GM11168 (cell line): ENCODE measurements around the gene C11orf54.
"Not testable (repeated sequence)": the region's sequence is repeated elsewhere in the genome, so short reads cannot be mapped to it uniquely, and the experiment has no call there.

Experiments
- in situ Hi-C: fragments of 300-500 bp; cut with MboI; formaldehyde crosslinking; loops from one replicate; pipeline ENCODE4 v1.12.0; 2022; ENCODE audit warnings: low sequenced_read_pairs; ENCODE audit not compliant: unreplicated experiment

The C11orf54 gene

DNA sequence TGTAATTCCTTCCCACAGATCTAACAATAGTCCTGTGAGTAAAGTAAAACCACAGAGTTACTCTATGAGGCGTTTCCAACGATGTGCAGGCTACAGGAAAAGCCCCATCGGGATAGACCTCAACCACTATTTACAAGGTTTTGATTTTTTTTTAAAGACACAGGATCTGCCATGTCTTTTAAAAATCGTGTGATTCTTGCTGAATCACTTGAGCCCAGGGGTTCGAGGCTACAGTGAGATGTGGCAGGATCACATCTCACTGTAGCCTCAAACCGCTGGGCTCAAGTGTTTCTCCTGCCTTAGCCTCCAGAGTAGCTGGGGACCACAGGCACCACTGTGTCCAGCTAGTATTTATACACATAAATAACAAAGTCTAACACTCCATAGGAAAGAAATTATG lies 8.0 kb upstream of the C11orf54 start:
- in situ Hi-C loops, result no loop called here

DNA sequence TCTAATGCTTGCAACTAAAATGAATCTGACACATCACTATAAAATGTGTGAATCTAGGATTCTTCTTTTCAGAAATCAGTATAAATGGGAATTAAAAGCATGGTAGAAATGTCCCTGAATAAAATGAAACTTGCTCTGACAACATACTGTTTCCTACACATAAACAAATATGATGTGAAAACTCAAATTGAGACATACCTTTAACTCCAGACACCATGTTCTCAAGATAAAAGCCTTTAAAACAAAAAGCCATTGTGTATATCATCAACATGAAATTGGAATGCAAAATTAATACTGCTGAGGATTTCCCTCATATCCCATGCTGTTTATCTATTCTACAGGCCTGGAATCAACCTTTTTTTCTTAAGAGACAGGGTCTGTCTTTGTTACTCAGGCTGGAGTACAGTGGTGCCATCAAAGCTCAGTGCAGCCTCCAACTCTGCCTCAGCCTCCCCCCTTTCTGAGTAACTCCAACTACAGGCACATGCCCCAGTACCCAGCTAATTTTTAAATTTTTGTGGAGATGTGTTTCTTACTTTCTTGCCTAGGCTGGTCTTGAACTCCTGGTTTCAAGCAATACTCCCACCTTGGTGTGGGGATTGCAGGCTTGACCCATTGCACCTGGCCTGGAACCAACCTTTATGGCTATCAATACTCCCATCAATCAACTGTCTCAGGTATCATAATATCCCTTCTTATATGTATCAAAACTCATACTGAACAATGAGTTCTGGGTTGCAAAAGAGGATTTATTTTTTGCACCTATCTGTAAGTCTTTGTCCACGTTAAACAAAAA lies 6.8 kb upstream of the C11orf54 start:
- in situ Hi-C loops, result no loop called here

DNA sequence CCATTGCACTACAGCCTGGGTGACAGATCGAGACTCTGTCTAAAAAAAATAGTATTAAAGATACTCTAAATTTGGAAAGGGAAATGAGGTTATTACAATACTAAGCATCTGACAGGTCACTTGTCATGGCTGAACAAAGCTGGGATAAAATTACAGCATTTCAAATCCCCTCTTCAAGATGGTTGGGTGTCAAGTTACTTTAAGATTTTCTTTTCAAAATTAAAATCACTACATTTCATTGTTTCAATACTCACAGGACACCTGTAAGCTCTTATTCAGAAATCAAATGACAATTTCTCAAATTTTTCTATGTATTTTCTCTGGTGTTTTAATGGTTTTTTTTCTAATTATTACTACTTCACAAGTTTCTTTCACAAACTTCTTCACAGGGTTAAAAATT lies 5.8 kb upstream of the C11orf54 start:
- in situ Hi-C loops, result no loop called here

DNA sequence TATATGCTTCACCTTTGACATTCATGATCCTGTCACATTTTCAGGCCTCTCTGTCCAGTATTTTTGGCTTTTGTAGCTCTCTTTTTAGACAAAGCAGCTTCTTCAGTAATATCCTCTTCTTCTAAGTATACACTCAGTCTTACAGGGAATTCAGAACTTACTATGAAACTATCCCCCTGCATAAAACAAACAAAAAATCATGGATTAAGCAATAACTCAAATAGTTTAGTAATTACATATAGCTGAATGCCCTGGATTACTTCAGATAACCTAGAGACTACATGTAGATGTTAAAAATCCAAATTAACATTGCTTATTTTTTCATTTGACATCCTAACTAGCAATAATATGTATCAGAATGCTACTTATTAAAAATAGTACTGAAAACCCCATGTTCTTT lies 5.3 kb upstream of the C11orf54 start:
- in situ Hi-C loops, result no loop called here

DNA sequence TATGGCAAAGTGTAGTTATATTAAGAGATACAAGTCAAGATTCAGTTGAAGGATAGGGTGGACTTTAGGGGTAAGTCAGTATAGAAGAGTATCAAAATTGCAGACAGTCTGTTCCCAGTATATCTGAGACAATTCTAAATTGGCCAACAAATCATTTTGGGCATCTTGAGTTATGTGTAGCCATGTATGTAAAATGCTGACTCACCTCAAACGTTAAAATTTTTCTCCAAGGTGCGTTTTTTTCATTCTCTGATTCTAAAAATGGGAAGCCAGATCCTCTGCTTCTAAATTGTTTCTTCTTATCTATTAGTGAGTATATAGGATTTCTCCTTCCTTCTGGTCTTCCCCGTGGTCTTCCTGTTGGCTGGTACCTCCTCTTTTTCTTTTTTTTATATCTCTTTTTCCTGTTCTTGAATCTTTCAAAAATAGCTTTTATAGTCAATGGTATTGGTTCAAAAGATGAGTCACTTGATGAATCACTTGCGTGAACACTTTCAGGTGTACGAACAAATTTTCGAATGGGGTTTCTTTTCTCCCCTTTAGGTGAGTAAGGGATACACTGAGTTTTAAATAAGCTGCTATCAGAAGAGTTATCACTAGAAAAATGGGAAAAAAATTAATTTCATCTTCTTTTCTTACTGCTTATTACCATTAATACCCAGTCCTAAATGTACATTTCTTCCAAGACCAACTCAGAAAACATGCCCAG lies 3.4 kb upstream of the C11orf54 start:
- in situ Hi-C loops, result no loop called here

DNA sequence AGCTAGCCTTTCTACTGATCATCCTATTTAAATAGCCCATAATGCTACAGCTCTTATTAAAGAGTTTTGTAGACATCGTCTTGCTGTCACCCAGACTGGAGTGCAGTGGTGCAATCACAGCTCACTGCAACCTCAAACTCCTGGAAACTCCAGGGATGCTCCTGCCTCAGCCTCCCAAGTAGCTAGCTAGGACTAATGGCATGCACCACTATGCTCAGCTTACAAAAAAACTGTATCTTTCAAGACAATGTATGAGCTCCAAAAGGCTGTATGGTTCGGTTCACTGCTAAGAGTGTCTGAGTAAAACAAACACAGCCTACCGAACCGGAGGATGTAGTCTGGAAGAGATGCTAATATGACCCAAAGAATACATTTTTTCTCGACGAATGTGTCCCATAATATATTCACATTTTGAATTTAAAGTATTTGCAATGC lies 2.8 kb upstream of the C11orf54 start:
- in situ Hi-C loops, result no loop called here

DNA sequence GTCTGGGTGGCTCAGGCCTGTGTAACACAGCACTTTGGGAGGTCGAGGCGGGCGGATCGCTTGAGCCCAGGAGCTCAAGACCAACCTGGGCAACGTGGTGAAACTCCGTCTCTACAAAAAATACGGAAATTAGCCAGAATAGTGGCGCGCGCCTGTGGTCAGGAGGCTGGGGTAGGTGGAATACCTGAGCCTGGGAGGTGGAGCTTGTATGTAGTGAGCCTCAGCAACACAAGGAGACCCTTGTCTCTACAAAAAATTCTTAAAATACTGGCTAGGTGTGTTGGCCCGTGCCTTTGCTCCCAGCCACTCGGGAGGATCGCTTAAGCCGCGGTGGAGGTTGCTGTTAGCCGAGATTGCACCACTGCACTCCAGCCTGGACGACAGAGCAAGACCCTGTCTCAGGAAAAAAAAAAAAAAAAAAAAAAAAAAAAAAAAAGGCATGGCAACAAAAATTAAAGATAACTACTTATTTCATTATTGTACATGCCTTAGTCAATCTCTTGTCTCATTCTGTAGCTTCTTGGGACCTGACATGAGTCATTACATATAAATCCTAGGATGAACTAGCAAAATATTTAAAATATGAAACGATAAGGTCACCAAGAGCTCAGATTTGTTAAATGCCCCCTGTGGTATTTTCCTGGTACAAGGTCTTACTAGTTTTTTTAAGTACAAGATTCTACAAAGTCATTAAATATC lies 1.3 kb upstream of the C11orf54 start:
- in situ Hi-C loops, result no loop called here

DNA sequence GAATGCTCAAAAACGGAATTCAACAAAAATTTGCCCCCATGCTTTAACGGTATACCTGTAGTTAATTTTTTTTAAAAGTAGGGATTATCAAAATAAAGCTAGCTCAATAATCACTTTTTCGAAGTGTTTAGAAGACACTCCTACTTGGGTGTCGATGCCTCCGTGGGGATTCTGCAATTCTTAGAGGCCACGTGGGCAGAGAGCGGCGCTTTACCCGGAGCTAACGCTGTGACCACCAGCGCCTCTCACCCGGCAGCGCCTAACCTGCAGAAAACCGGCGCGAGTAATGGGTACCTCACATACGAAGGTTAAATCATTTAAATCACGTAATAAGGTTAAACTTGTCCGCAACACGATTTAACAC lies 760 bp upstream of the C11orf54 start:
- in situ Hi-C loops, result no loop called here

DNA sequence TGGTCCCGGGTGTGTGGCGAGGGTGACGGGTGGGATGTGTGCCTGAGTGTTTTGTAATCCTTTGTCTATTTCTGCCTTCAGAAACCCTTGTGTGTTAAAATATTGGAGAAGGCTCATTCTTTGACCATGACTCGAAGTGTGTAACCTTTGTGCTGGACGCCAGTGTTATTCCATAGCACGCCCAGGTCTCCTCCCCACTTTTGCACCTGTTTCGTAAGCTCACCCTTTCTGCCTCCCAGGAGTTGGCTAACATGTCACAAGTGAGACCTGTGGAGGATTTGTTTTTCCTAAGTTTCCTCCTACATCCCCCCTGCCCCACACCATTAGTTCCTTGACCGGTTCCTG lies 382 bp downstream of the C11orf54 start:
- in situ Hi-C loops, result no loop called here

DNA sequence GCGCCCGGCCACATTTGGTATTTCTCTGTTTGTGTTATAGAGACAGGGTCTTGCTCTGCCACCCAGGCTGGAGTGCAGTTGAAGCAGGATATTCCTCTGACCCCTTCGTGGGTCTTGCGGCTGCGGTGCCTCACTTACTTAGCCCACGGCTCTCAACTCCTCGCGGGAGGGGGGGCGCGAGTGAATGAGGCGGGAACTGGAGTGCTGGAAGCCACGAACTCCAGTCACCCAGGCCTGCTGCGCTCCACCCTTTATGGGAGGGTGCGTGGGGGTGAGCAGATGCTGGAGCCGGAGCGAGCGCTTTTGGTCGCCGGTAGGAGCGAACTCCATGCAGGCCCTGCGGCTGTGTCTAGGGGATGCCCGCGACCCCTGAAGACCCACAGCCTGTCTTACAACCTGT lies 1.8 kb downstream of the C11orf54 start:
- in situ Hi-C loops, result no loop called here

DNA sequence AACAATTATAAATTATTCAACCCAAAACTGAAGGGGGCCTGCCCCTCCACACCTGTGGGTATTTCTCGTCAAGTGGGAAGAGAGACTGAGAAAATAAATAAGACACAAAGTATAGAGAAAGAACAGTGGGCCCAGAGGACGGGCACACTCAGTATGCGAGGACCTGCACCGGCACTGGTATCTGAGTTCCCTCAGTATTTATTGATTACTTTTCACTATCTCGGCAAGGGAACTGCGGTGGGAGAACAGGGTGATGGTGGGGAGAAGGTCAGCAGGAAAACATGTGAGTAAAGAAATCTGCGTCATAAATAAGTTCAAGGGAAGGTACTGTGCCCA lies 3.2 kb downstream of the C11orf54 start:
- in situ Hi-C loops, result no loop called here

DNA sequence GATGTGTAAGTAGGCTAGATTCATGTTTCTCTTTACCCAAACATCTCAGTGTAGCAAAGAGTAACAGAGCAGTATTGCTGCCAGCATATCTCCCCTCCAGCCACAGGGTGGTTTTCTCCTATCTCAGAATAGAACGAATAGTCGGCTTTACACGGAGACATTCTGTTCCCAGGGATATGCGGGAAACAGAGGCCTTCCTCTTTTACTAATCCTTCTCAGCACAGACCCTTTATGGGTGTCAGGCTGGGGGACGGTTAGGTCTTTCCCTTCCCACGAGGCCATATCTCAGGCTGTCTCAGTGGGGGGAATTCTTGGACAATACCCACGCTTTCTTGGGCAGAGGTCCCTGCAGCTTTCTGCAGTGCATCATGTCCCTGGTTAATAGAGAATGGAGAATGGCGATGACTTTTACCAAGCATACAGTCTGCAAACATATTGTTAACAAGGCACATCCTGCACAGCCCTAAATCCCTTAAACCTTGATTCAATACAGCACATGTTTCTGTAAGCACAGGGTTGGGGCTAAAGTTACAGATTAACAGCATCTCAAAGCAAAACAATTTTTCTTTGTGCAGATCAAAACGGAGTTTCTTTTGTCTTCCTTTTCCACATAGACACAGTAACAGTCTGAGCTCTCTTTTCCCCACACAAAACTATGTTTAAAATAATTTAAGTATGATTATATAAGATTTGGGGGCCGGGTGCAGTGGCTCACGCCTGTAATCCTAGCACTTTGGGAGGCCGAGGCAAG lies 3.7 kb downstream of the C11orf54 start:
- in situ Hi-C loops, result not testable (repeated sequence)

DNA sequence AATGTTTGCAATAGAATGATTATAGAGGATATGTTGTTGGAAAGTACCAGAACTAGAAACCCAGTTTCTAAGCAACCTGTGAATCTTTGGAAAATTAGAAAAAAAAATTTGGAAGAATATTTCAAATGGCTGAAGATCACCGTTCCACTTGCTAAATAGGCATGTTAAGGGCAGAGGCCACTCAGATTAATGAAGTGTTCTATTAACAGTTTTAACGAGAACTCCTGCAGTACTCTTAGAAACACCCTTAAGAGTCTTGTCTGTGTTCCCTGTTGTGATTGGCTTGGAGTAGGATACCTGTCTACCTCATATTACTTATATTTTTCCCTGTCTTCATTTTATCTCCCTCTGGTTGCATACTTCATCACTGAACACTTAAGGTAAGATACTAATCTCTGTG lies 4.6 kb downstream of the C11orf54 start:
- in situ Hi-C loops, result no loop called here

DNA sequence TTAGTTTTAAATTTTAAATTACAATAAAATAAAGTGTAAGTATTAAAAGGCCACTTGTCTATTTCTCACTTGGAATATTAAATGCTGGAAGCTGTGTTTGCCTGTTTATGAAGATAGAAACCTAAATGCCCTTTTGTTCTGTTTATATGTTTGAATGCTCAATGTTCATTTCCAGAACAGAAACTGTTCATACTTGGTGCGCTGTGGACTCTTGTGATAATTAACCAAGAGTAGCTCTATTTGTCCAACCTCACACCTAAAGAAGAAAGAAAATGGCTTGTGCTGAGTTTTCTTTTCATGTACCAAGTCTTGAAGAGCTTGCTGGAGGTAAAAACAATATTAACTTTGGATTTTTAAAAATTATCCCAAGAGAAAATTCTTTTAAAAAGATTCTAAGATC lies 5.7 kb downstream of the C11orf54 start:
- in situ Hi-C loops, result no loop called here

DNA sequence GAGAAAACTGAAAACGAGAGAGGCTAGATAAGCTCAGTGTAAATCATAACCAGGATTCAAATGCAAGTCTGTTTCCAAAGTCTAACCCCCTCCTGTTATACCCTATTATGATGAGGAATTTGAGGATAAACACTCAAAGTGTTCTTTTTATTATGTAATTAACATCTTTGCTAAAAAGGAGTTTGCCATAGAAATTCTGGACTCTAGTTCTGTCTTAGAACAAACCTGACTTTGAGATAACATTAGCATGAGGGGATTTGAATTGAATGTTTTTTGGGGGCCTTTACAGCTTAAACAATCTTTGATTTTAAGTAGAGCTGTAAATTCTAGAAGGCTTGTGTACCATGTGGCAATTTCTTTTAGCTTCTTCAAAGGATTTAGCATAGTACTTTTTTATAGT lies 9.5 kb downstream of the C11orf54 start:
- in situ Hi-C loops, result no loop called here

DNA sequence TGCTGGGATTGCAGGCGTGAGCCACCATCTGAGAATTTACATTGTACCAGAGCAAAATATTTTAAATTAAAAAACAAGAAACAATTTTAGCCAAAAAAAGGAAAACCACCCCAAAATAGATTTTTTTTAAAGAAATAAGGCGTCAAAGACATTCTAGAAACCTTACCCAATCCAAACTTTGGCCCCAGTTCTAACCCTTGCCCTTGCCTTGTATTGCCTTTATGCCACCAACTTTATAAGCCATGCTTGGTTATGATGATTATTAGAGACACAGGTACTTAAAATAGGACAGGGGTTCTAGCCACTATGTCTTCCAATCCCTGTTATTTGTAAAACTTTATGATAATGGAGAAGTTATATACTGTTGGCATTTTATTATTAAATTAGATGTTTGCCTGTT lies 11.8 kb downstream of the C11orf54 start:
- in situ Hi-C loops, result no loop called here

DNA sequence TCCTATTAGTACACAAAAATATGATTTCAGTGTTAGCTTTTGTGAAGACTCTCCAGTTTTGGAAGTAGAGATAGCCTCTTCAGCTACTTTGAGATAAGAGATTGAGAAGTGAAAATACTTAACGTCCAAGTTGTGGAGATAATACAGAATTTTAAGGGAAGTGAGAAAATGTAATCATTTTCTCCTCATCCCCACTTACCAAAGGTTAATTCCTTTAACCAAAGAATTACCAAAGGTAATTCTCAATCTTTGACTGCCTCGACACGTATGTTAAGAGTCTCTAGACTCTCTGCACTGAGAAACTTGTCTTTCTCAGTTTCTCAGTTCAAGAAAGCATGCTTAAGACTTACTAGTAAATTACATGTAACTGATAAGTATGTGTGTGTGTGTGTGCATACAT lies 15.3 kb downstream of the C11orf54 start:
- in situ Hi-C loops, result no loop called here

DNA sequence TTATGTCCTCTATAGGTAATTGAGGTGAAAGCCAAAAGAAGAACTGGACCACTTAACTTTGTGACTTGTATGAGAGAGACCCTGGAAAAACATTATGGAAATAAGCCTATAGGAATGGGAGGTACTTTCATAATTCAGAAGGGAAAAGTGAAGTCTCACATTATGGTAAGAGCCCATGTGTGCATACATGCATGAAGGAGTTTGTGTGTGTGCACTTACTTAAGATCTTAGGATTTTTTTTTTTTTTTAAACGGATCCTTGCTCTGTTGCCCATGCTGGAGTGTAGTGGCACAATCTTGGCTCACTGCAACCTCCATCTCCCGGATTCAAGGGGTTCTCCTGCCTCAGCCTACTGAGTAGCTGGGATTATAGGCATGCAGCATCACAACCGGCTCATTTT lies 15.8 kb downstream of the C11orf54 start:
- in situ Hi-C loops, result no loop called here

DNA sequence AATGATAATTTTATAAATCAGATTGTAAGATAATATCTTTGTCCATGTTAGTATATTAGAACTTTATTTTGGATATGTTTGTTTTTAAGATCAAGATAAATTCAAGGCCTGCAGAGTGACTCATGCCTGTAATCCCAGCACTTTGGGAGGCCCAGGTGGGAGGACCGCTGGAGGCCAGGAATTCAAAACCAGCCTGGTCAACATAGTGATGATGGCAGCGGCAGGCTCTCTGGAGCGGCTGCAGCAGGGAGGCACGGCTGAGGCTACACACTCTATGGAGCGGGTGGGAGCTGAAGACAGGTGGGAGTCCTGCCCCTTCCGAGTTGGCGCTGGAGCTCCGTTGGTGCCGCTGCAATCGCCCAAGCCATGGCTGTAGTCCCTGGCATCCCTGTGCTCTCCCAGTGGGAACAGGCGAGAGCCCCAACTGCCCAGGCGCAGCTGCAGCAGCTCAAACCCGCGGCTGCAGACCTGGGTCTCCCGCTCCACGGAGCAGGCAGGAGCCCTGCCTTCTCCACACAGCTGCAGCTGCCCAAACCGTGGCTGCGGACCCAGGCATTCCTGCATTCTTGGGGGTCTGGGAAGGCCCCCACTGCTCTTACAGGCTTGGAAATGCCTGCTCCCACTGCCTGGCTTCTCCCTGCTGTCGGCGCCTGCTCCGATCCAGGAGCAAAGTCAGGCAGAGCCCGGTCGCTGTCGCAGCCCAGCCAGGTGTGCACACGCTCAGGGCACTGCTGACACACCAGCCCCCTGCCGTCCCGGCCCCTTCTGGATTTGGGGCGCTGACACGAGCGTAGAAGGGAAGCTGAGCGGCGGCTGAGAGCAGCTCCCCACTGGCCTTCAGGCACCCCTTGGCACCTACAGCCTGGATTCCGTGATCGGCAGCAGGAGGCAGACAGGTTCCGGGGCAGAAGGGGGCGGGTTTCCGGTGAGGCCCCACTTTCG lies 16.7 kb downstream of the C11orf54 start:
- in situ Hi-C loops, result no loop called here

DNA sequence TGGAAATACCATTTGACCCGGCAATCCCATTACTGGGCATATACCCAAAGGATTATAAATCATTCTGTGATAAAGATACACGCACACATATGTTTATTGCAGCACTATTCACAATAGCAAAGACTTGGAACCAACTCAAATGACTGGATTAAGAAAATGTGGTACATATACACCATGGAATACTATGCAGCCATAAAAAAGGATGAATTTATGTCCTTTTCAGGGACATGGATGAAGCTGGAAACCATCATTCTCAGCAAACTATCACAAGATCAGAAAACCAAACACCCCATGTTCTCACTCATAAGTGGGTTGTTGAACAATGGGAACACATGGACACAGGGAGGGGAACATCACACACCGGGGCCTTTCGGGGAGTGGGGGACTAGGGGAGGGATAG lies 17.7 kb downstream of the C11orf54 start:
- in situ Hi-C loops, result not testable (repeated sequence)
